Spleen (tissue), 11 donors: ENCODE measurements around the gene SHISA6. TPM values are rescaled to one million over a fixed set of nuclear protein-coding genes. Genes with fewer than 3 reads are reported as not detected.
A peak's percentile ranks its signal among the peaks of the same experiment; 100 is the strongest.

ENCODE experiments used
- DNase-seq: peaks from one replicate; pipeline ENCODE4 v3.0.0-alpha.2; 2020
- H3K27ac ChIP-seq, 8 donors: fragments of 200-600 bp; sonication (generic) in 7 of 8; 1 replicate in 4 of 8; 2 replicates in 4 of 8; pipeline versions ENCODE4 v1.5.0 to v1.8.0; 2016 to 2021; ENCODE audit warnings: inconsistent platforms in 4 of 8, mild to moderate bottlenecking in 4 of 8, moderate library complexity in 1 of 8
- H3K27me3 ChIP-seq, 7 donors: fragments of 200-600 bp; sonication (generic) in 6 of 7; replicated peaks in 1 of 7; 1 replicate in 4 of 7; 2 replicates in 3 of 7; pipeline versions ENCODE4 v1.5.0 to v1.8.0; 2016 to 2021; ENCODE audit warnings: inconsistent platforms in 3 of 7, mild to moderate bottlenecking in 1 of 7
- H3K36me3 ChIP-seq, 6 donors: fragments of 200-600 bp; sonication (generic) in 5 of 6; 1 replicate in 4 of 6; 2 replicates in 2 of 6; pipeline versions ENCODE4 v1.5.0 to v1.8.0; 2016 to 2021; ENCODE audit warnings: inconsistent platforms in 2 of 6
- H3K4me1 ChIP-seq, 6 donors: fragments of 200-600 bp; sonication (generic) in 5 of 6; 1 replicate in 3 of 6; 2 replicates in 3 of 6; pipeline versions ENCODE4 v1.5.0 to v1.8.0; 2016 to 2021; ENCODE audit warnings: inconsistent platforms in 3 of 6
- H3K4me3 ChIP-seq, 8 donors: fragments of 200-600 bp; sonication (generic) in 7 of 8; 1 replicate in 4 of 8; 2 replicates in 4 of 8; pipeline versions ENCODE4 v1.5.0 to v1.8.0; 2016 to 2021; ENCODE audit warnings: inconsistent platforms in 4 of 8, mild to moderate bottlenecking in 4 of 8, moderate library complexity in 2 of 8
- H3K9me3 ChIP-seq, 8 donors: fragments of 200-600 bp; sonication (generic) in 7 of 8; 1 replicate in 4 of 8; 2 replicates in 4 of 8; pipeline versions ENCODE4 v1.5.0 to v1.8.0; 2016 to 2021; ENCODE audit warnings: inconsistent platforms in 4 of 8
- CTCF ChIP-seq, 11 experiments: fragments of 200-600 bp in 7 of 11; fragments of 450-650 bp in 4 of 11; sonication (generic) in 4 of 11; IDR thresholded peaks in 8 of 11; conservative IDR thresholded peaks in 3 of 11; 1 replicate in 7 of 11; 2 replicates in 4 of 11; pipeline versions ENCODE4 v1.4.0 to v1.8.0; 2016 to 2021; ENCODE audit warnings: antibody characterized with exemption in 11 of 11, inconsistent platforms in 4 of 11, mild to moderate bottlenecking in 1 of 11
- POLR2A ChIP-seq, 3 donors: fragments of 450-650 bp; IDR thresholded peaks; one replicate each; pipeline ENCODE4 v1.5.1; 2017; ENCODE audit warnings: antibody characterized with exemption in 3 of 3, mild to moderate bottlenecking in 1 of 3
- POLR2AphosphoS5 ChIP-seq, 3 donors: sonication (generic); formaldehyde crosslinking; IDR thresholded peaks; one replicate each; pipeline ENCODE4 v1.5.1; 2017; ENCODE audit warnings: antibody characterized with exemption in 3 of 3
- WGBS, 5 donors: extraction: QIAGEN DNeasy Blood & Tissue Kit in 3 of 5; methylation state at CpG; one replicate each; pipeline versions ENCODE4 v1.1.5 to v1.1.7; 2013 to 2018; 5-methylcytosine and 5-hydroxymethylcytosine counted together
- intact Hi-C: fragments of 100-400 bp; cut with DNase I; formaldehyde crosslinking; loops from one replicate; pipeline ENCODE4 v1.15.0; 2023; ENCODE audit warnings: low total_unique reads
- polyA plus RNA-seq, 3 donors: library from polyadenylated mRNA; stranded (reverse); fragments of 200-250 nt; gene quantifications; one replicate each; pipeline ENCODE4 v1.2.1, GENCODE V29; 2013
- total RNA-seq, 7 donors: library from RNA; depleted of rRNA in 3 of 7; stranded (reverse); fragments of >200 nt in 3 of 7; fragmentation: NEBNext Ultra II Directional in 4 of 7; extraction: Animal tissue kit (Norgen Biotek cat#: 25700) in 4 of 7; gene quantifications; one replicate each; pipeline versions ENCODE4 v1.1.0 to v1.2.1, GENCODE V29; 2016 to 2021
- donor health status: healthy with polysubstance abuse.
- donor health status: DM: no; HTN: no; CAD: no; lungs with moderate emphysema.
- donor health status: DM: no; HTN: no; CAD: no.
- donor health status: Bipolar disorder and iron deficiency.
- donor health status: healthy.
- donor health status: DM: no; HTN: no; CAD: no.
- donor health status: DM: yes; HTN: yes; CAD: no.

SHISA6 gene
- total and polyA plus RNA-seq, 10 donors = under 0.01 to 0.35 (median 0.10) TPM; not detected in 3

- no peak for TF ChIP-seq POLR2A (IDR thresholded peaks at IDR 0.05)
- no peak for TF ChIP-seq POLR2AphosphoS5 (IDR thresholded peaks at IDR 0.05)
- TF ChIP-seq CTCF (IDR thresholded peaks at IDR 0.05 in 8 of 11, conservative IDR thresholded peaks at IDR 0.05 in 3 of 11) = no peak
- no peak overlapping the region for H3K27ac ChIP-seq
- no peak for DNase-seq
- no peaks in the 10 kb centered on the region for H3K27me3 ChIP-seq
- H3K9me3 ChIP-seq = peaks cover 0 to 58% (median 33%) of the 10 kb centered on the region in 8 donors
- no peaks in the 10 kb centered on the region for H3K4me1 ChIP-seq
- whole genome bisulfite sequencing, 5 donors = 62 to 78% (median 71%) methylated on average over 2 of the region's 2 CpGs
- intact Hi-C loops = no loop called here
- H3K4me3 ChIP-seq = no peak overlapping the region
- no peaks in the 10 kb centered on the region for H3K36me3 ChIP-seq
Measured at GRCh38 chr17:11209906-11210305, 31.1 kb upstream of the SHISA6 start.

GRCh38 chr17:11212792-11213191 is 28.2 kb upstream of the SHISA6 start:
- no peak for DNase-seq
- Histone ChIP-seq H3K4me3 (no peak overlapping the region), H3K9me3 (peaks cover 0 to 49% (median 34%) of the 10 kb centered on the region in 8 donors), H3K4me1 (no peaks in the 10 kb centered on the region), H3K27ac (no peak overlapping the region), H3K27me3 (no peaks in the 10 kb centered on the region), H3K36me3 (no peaks in the 10 kb centered on the region)
- WGBS, 5 donors = 88 to 94% (median 93%) methylated on average over 2 of the region's 2 CpGs
- TF ChIP-seq POLR2AphosphoS5 (IDR thresholded peaks at IDR 0.05) (no peak), CTCF (IDR thresholded peaks at IDR 0.05 in 8 of 11, conservative IDR thresholded peaks at IDR 0.05 in 3 of 11) (no peak), POLR2A (IDR thresholded peaks at IDR 0.05) (no peak)
- intact Hi-C loops = no loop called here

- intact Hi-C loops = no loop called here
- 79 to 90% (median 85%) methylated on average over 3 of the region's 3 CpGs for WGBS, 5 donors
- Histone ChIP-seq H3K4me3 (no peak overlapping the region), H3K4me1 (no peaks in the 10 kb centered on the region), H3K27ac (no peak overlapping the region), H3K9me3 (peaks cover 0 to 11% (median 5%) of the 10 kb centered on the region in 8 donors), H3K36me3 (no peaks in the 10 kb centered on the region), H3K27me3 (no peaks in the 10 kb centered on the region)
- TF ChIP-seq POLR2A (IDR thresholded peaks at IDR 0.05) = no peak
- TF ChIP-seq CTCF (IDR thresholded peaks at IDR 0.05 in 8 of 11, conservative IDR thresholded peaks at IDR 0.05 in 3 of 11) = no peak
- no peak for TF ChIP-seq POLR2AphosphoS5 (IDR thresholded peaks at IDR 0.05)
- DNase-seq = no peak
Measured at GRCh38 chr17:11216976-11217375, 24.0 kb upstream of the SHISA6 start.

- 79 to 95% (median 87%) methylated on average over 3 to 4 of the region's 4 CpGs for whole genome bisulfite sequencing, 5 donors
Measured at GRCh38 chr17:11221196-11221595, 19.8 kb upstream of the SHISA6 start.

More at GRCh38 chr17:11221196-11221595, 19.8 kb upstream of the SHISA6 start:
- no peak overlapping the region for H3K4me3 ChIP-seq
- no peak overlapping the region for H3K27ac ChIP-seq
- intact Hi-C loops = no loop called here
- no peak for TF ChIP-seq POLR2A (IDR thresholded peaks at IDR 0.05)
- TF ChIP-seq POLR2AphosphoS5 (IDR thresholded peaks at IDR 0.05) = no peak
- TF ChIP-seq CTCF (IDR thresholded peaks at IDR 0.05 in 8 of 11, conservative IDR thresholded peaks at IDR 0.05 in 3 of 11) = no peak
- no peaks in the 10 kb centered on the region for H3K4me1 ChIP-seq
- H3K36me3 ChIP-seq = no peaks in the 10 kb centered on the region
- peaks cover 0 to 15% (median 0%) of the 10 kb centered on the region in 7 donors for H3K27me3 ChIP-seq
- DNase-seq = peak; percentile 52
- peaks cover 0 to 7% (median 0%) of the 10 kb centered on the region in 8 donors for H3K9me3 ChIP-seq
